Measurements from ENCODE around the gene PTPRM.

Gene PTPRM

DNA sequence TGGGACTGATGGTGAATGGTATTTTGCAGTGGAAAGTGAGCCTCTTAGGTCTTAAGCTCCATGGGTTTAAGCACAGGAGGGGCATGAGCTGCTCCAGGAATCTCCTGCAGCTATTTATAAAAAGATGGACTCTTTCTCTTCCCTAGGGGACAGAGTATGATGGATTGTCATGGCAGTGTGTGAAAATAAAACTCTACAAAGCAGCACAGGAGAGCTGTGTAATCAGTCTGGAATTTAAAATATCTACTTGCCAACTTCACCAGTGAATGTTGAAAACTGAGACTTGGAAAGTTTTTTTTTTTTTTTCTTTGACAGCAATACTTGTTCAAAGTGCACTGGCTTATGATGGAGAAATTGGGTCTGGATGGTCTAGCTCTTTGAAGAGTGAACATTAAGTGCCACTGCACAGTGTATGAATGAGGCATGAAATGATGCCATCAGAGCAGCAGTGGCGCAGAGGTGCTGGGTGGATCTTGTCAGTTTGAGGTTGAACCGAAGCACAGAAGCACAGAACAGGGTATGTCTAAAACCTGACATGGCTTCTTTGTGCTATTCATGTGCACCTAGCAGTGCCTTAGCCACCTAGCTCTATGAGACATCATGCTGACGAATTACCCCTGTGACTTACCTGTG is 245.4 kb downstream of the PTPRM start:
- no peak for DNase-seq

GRCh38 chr18:7813131-7813530 is 246.0 kb downstream of the PTPRM start:
- DNase-seq, result no peak

DNA sequence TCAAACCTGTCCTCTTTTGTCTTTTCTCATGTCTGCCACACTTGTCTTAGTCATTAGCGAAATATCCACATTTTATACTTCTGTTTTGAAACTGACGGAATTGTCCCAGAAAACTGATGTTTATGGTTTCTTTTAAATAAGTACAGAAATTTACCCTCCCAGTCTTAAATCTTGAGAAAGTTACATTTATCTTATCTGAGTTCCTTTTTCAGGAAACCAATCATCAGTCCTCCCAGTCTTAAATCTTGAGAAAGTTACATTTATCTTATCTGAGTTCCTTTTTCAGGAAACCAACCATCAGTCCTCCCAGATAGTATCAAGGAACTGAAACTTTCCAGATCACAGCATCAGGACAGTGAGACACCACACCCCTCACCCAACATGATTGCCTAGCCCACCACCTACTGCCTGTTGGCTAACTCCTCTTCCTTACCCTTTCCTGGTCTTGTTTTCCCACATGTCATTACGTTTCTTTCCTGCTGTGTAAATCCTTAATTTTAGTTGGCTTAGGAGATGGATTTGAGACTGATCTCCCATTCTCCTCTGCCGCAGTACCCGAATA is 247.7 kb downstream of the PTPRM start:
- DNase-seq, result no peak

- no peak for DNase-seq
These were observed 248.7 kb downstream of the PTPRM start for GRCh38 chr18:7815787-7816186.

DNA sequence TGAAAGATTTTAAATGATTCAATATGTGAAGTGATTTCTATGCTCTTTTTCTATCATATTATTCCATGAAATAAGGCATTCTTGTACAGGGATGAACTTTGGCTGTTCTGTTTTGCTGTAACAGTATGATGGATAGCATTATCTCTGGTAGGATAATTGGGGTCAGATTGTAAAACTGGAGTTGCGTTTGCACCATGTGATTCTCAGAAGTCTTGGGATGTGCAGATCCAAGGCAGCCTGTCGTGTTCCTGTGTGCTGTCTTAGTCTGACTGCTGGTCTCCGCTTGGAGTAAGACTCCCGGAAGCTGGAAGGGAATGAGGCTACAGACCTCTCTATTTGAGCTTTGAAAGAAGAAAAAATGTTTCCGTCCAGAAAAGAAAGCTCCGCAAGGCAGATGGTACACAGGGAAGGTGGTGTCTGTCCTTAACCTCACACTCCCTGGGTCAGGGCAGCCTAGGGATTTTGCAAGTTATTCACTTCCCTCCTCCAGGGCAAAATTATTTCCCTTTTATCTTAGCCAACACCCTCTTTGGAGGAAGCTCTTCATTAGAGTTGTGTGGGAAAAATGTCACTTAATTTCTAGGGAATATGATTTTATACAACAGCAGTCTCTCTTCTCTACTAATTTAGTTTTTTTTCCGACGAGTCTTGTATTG is 250.6 kb downstream of the PTPRM start:
- no peak for DNase-seq

DNA sequence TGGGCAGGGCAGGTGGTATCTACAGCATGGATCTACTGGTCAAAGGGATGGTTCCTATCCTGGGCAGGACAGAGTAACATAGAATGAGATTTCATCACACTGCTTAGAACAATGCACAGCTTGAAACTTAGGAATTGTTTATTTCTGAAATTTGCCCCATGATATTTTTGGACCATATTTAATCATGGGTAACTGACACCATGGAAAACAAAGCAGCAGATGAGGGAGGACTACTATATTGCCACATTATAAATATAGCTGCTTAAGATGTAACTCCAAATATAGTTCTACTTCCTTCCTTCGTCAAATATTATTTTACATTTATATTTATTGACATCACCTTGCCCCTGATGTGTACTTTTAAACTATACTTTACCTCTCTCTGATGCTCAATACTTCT is 254.7 kb downstream of the PTPRM start:
- DNase-seq, result no peak

GRCh38 chr18:7822435-7823331 is 255.6 kb downstream of the PTPRM start:
- DNase-seq, result no peak

DNA sequence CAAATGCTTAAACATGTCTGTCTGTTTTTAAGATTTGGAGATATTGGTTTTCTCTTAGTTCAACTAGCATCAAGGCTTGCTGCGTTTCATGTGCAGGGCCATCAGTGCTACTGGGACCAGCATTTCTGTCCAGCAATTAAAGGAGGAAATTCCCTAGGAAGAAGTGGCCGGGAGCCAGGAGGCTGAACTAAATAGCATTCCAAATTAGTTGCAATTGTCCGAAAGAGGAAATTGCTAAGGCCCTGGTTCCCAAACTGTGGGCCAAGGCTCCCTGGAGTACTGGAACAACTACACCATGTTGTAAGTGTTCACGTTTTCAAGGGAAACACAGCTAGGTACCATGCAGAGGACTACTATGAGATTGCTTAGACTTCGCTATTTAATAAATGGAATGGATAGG is 257.9 kb downstream of the PTPRM start:
- no peak for DNase-seq

DNA sequence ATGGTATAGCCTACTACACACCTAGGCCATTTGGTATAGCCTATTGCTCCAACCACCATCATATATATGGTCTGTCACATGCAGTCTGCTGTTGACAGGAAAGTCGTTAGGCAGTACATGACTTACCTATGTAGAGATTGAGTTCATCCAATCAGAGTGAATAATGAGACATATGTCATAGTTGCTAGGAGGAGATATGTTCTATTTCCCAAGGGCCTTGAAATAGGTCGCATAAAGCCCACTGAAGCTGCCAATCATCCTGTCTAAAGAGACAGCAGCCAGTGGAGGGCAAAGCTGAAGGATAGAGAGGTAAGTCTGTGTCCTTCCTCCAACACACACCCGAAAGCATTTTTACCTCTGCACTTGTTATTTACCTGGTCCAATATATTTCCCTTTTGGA is 263.4 kb downstream of the PTPRM start:
- no peak for DNase-seq

DNA sequence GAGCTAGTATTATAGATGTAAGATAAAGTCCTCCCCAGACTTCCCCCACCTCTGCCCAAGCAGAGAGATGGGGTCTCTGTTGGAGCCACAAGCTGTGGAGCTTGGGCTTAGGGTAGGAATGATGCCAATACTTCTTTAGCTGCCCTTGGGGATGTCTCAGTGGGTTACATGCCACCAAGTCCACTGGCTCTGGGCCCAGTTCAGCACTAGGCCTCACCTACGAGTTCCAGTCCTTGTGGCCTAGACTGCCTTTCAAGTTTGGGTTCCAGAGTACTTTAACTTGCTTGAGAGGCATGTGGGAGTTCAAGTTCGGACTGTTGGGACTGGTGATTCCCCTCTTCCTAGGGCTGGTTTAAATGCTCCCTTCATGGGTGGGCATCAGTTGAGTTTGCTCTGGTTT is 272.4 kb downstream of the PTPRM start:
- no peak for DNase-seq

GRCh38 chr18:7840411-7840810 is 273.3 kb downstream of the PTPRM start:
- no peak for DNase-seq

GRCh38 chr18:7844017-7844416 is 276.9 kb downstream of the PTPRM start:
- no peak for DNase-seq

DNA sequence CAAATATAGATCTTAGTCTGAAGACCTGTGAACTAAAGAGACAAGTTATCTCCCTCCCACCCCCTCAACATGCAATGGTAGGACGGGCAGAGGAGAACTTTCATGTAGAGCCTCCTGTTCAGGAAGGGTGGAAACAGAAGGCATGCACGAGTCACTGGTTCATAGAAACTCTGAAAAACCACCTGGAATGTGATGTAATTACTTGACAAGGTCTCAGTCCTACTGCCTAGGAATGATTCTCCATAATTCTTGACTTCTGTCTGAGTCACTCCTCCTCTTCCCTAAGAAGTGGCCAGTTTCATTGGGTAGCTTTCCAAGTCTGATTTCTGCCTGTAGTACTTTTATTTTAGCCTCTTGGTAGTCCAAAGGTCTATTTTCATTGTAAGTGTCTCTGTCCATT is 277.3 kb downstream of the PTPRM start:
- DNase-seq, result no peak

DNA sequence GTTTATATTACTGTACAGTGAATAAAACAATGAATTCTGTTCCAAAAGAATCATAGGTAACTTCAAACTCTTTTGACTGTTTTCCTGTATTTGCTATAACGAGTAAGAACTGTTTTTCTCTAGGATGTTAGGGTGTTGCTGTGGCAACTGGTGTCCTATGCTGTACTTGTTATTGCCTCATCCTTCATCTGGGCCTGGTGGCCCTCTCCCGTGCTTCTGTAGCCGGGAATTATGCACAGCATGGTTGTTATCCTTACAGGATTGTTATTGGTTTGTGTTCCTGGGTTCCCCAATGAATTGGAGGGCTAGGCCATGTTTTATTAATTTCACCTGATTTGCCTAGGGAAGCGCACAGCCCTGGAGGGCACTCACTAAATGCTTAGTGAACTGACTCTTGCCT is 279.2 kb downstream of the PTPRM start:
- no peak for DNase-seq

DNA sequence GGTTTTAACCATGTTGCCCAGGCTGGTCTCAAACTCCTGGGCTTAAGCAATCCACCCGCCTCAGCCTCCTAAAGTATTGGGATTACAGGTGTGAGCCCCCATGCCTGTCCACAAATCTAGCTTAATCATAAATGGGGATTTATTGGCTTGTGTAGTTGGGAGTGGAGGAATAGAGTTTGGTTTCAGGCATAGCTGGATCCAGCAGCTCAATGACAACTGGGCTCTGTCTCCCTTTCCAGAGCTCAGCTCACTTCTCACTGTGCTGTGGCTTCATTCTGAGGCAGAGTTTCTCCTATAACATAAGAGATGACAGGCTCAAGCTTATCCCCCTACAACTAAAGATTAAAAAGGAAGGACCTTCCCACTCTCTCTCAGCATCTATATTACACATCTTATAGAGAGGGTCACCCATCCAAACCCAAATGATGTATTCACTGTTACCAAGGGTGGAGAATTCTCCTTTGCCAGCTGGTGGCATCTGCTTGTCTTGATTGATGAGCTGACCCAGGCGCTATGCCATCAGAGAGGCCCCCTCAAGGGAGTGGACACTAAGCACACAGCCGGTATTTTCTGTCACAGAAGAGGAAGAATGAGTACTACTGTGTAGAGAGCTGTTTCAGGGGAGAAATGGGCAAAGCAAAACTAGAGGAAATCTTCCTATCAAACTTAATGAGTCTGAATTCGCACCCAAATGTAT is 280.4 kb downstream of the PTPRM start:
- no peak for DNase-seq

- DNase-seq, result no peak
These were observed 280.9 kb downstream of the PTPRM start for GRCh38 chr18:7848054-7848412.

- DNase-seq, result no peak
These were observed 283.3 kb downstream of the PTPRM start for GRCh38 chr18:7850446-7850845.

DNA sequence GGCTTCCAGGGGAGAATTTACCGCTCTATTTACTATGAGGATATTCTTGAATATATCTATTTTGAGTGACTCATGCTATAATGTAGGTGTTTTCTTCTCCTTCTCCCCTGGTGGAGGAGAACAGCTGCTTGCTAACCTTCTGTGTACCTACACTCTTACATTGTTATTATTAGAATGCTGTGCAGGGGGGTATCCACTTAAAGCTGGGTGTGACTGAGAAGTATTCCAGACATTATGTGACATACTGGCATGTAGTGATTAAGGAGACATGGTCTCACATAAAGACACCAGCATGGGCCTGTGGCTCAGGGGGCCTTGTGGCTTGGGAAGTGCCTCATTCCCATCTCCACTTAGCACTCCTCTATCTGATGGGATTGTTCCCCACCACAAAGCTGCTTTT is 287.9 kb downstream of the PTPRM start:
- DNase-seq, result no peak

DNA sequence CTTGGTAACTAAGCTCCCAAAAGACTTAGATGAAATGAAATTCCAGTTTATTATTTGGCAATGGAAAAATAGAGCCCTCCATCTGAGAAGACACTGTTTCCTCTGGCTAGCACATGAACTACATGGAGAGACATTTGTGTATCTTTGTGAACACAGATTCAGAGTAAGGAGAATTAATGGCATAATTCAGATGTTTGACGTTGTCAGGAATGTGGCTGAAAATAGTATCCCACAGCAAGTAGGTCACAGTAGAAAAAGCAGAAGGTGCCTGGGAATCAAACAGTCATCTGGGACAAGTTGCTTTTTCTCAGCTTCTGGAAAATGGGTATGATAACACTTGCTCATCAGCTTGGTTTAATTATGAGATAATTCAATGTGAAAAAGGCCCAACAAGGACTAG is 288.6 kb downstream of the PTPRM start:
- no peak for DNase-seq

DNA sequence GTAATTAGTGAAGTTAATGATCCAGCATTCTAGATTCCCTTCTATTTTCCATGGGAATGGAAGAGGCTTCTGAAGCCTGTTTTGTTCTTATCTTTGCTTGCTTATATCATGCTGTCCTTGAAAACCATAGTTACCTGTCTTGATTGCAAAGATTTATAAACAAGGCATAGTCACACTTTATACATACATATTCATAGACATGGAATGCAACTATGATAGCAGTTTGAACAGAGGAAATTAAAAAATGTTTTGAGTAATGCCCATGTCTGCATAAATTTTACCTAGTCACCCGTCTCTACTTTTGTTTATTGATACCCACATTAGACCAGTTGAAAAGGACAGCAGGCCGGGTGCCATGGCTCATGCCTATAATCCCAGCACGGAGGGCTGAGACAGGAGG is 289.0 kb downstream of the PTPRM start:
- no peak for DNase-seq

DNA sequence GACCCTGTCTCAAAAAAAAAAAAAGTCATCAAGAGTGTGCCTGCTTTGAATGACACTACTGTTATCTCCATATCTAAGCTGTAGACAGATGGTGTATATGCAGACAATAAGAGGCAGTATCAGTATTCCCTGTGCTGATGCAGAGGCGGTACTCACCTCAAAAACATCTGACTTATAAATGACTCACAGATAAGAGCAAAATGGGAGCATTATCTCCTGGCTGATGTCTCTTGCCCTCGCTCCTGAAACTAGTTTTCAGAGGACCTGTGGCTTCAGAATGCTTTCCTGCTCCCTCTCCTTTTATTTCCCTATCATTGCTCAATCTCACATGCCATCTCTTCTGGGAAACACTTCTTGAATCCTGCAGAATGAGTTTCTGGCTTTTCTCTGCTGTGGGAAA is 289.6 kb downstream of the PTPRM start:
- no peak for DNase-seq

DNA sequence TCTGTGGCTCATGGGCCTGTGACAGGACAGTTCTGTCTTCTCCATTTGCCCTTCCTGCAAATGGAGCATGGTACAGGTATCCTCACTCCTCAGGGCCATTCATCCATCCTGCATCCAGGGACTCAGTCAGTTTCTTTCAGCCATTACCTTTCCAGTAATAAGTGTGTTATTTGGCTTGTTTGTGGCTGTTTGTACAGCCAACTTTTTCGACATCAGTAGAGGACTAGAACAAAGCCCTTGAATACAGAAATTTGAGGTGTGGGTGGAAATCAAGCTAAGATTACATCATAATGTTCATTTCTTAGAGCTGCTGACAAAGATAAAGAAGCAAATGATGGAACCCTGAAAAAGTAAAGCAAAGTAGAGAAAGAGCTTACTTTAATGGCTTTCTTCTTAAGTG is 290.4 kb downstream of the PTPRM start:
- DNase-seq, result no peak

GRCh38 chr18:7859122-7859521 is 292.0 kb downstream of the PTPRM start:
- no peak for DNase-seq

Data from right kidney (tissue), 1 donor.